Measurements from ENCODE around the gene CCM2.

- TF ChIP-seq POLR2A (IDR thresholded peaks at IDR 0.05; ENCODE audit: low read depth, low read length) = 0 out of 2 replicates have a peak, but pooled peaks have one; percentile 41
- TF ChIP-seq TAF1 (IDR thresholded peaks at IDR 0.05; ENCODE audit: borderline replicate concordance, low read depth, low read length) = no peak
Measured at GRCh38 chr7:44969049-44969700, 30.8 kb upstream of the CCM2 start.
